ENCODE measurements around the gene CACNA1B.
"Not testable (repeated sequence)": the region's sequence is repeated elsewhere in the genome, so short reads cannot be mapped to it uniquely, and the experiment has no call there.

The CACNA1B gene

GRCh38 chr9:137877506-137878122 lies at the start of gene CACNA1B:
Gene CACNA1B, plus strand, starts transcription at chr9:137877782. Its CDS starts 152 bp downstream, at chr9:137877934.
- not testable (repeated sequence) for H3K4me3 ChIP-seq (ENCODE audit: low read depth, low read length)

- no peak for TF ChIP-seq CTCF (IDR thresholded peaks at IDR 0.05; ENCODE audit: borderline replicate concordance, insufficient read depth, low read depth, low read length)
- H3K4me3 ChIP-seq (ENCODE audit: low read depth, low read length) = no peak overlapping the region
Observed at GRCh38 chr9:137827908-137828526, 49.6 kb upstream of the CACNA1B start.

- TF ChIP-seq CTCF (IDR thresholded peaks at IDR 0.05; ENCODE audit: borderline replicate concordance, insufficient read depth, low read depth, low read length) = no peak
- H3K4me3 ChIP-seq (ENCODE audit: low read depth, low read length) = no peak overlapping the region
Observed at GRCh38 chr9:137828527-137829259, 48.9 kb upstream of the CACNA1B start.

- TF ChIP-seq CTCF (IDR thresholded peaks at IDR 0.05; ENCODE audit: borderline replicate concordance, insufficient read depth, low read depth, low read length) = no peak
Observed at GRCh38 chr9:137829260-137829996, 48.2 kb upstream of the CACNA1B start.

GRCh38 chr9:137832191-137832700 lies 45.3 kb upstream of the CACNA1B start:
- H3K4me3 ChIP-seq (ENCODE audit: low read depth, low read length) = no peak overlapping the region
- TF ChIP-seq CTCF (IDR thresholded peaks at IDR 0.05; ENCODE audit: borderline replicate concordance, insufficient read depth, low read depth, low read length) = no peak

More at GRCh38 chr9:137829260-137829996, 48.2 kb upstream of the CACNA1B start:
- no peak overlapping the region for H3K4me3 ChIP-seq (ENCODE audit: low read depth, low read length)

- no peak for TF ChIP-seq CTCF (IDR thresholded peaks at IDR 0.05; ENCODE audit: borderline replicate concordance, insufficient read depth, low read depth, low read length)
- no peak overlapping the region for H3K4me3 ChIP-seq (ENCODE audit: low read depth, low read length)
Observed at GRCh38 chr9:137832830-137833590, 44.6 kb upstream of the CACNA1B start.
